ENCODE results near the gene CDK16.

DNA sequence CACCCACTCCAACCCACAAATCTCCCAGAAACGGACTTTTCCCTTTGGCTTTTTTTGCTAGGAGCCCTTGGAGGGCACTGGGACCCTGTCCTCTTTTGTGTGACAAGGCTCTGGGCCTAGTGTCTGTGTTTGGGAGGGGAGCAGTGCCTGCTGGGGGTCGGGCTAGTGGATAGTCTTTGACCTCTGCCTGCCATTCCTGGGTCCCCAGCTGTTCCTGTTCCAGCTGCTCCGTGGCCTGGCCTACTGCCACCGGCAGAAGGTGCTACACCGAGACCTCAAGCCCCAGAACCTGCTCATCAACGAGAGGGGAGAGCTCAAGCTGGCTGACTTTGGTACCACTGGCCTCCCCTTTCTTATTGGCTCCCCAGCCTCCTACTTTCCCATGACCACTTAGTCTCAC is 7.6 kb downstream of the CDK16 start:
- TF ChIP-seq, protein P1, sequence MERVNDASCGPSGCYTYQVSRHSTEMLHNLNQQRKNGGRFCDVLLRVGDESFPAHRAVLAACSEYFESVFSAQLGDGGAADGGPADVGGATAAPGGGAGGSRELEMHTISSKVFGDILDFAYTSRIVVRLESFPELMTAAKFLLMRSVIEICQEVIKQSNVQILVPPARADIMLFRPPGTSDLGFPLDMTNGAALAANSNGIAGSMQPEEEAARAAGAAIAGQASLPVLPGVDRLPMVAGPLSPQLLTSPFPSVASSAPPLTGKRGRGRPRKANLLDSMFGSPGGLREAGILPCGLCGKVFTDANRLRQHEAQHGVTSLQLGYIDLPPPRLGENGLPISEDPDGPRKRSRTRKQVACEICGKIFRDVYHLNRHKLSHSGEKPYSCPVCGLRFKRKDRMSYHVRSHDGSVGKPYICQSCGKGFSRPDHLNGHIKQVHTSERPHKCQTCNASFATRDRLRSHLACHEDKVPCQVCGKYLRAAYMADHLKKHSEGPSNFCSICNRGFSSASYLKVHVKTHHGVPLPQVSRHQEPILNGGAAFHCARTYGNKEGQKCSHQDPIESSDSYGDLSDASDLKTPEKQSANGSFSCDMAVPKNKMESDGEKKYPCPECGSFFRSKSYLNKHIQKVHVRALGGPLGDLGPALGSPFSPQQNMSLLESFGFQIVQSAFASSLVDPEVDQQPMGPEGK (CRISPR knock-in tag; IDR thresholded peaks at IDR 0.05; ENCODE audit: borderline replicate concordance): no peak
- TF ChIP-seq OSR1 (CRISPR knock-in tag; IDR thresholded peaks at IDR 0.05): no peak
- TF ChIP-seq ARNTL (CRISPR knock-in tag; IDR thresholded peaks at IDR 0.05; ENCODE audit: borderline replicate concordance, low read depth): no peak
- no peak for TF ChIP-seq RARB (CRISPR knock-in tag; IDR thresholded peaks at IDR 0.05)
- TF ChIP-seq, protein P2, sequence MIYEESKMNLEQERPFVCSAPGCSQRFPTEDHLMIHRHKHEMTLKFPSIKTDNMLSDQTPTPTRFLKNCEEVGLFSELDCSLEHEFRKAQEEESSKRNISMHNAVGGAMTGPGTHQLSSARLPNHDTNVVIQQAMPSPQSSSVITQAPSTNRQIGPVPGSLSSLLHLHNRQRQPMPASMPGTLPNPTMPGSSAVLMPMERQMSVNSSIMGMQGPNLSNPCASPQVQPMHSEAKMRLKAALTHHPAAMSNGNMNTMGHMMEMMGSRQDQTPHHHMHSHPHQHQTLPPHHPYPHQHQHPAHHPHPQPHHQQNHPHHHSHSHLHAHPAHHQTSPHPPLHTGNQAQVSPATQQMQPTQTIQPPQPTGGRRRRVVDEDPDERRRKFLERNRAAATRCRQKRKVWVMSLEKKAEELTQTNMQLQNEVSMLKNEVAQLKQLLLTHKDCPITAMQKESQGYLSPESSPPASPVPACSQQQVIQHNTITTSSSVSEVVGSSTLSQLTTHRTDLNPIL (CRISPR knock-in tag; IDR thresholded peaks at IDR 0.05; ENCODE audit: low read depth): no peak
- no peak for TF ChIP-seq TOX (CRISPR knock-in tag; IDR thresholded peaks at IDR 0.05; ENCODE audit: borderline replicate concordance)
- no peak for TF ChIP-seq ISL1 (CRISPR knock-in tag; IDR thresholded peaks at IDR 0.05)
- no peak for TF ChIP-seq ZFP30 (CRISPR knock-in tag; IDR thresholded peaks at IDR 0.05)
- TF ChIP-seq GLIS3 (CRISPR knock-in tag; IDR thresholded peaks at IDR 0.05): no peak
- no peak for TF ChIP-seq ZC3H10 (CRISPR knock-in tag; IDR thresholded peaks at IDR 0.05)
- no peak for TF ChIP-seq BACH2 (CRISPR knock-in tag; IDR thresholded peaks at IDR 0.05; ENCODE audit: borderline replicate concordance)
- no peak for TF ChIP-seq ZNF565 (CRISPR knock-in tag; conservative IDR thresholded peaks at IDR 0.05; ENCODE audit: low read depth)
- TF ChIP-seq SNAI2 (CRISPR knock-in tag; IDR thresholded peaks at IDR 0.05): no peak

Measured in SK-N-SH treated with all-trans-retinoic acid at 6 μM for 48 hours (cell line).